Measurements from ENCODE around the gene FARP1.

Gene FARP1

DNA sequence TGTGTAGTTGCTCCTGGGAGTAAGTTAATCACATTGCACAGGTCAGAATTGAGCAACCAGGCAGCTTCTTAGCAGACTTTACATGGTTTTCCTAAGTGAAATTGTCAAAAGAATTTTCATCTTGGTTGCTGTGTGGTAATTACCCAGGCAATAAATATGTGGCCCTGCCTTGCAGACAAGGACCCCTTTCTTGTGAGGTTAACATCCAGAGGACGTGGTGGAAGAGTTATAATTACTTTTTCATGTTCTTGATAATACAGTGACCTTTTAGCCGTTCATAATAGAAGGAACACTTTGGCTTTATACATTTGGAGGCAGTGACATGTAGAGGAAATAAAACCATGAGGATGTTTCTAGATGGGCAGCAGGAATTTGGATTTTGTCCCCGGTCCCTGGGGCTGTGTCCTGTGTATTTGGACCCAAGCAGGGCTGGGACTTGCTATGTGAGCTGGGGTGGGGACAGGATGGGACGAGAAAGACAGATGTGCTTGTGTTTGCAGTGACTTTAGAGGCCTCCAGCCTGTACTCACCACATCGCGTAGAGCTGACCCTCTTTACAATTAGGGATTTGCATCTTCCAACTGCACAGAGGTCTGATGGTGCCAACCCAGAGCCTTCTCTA lies 277.8 kb downstream of the FARP1 start:
- DNase-seq (ENCODE audit: low read depth) = no peak
- H3K4me3 ChIP-seq (ENCODE audit: low read depth, low read length) = no peak overlapping the region
- TF ChIP-seq, protein P1, sequence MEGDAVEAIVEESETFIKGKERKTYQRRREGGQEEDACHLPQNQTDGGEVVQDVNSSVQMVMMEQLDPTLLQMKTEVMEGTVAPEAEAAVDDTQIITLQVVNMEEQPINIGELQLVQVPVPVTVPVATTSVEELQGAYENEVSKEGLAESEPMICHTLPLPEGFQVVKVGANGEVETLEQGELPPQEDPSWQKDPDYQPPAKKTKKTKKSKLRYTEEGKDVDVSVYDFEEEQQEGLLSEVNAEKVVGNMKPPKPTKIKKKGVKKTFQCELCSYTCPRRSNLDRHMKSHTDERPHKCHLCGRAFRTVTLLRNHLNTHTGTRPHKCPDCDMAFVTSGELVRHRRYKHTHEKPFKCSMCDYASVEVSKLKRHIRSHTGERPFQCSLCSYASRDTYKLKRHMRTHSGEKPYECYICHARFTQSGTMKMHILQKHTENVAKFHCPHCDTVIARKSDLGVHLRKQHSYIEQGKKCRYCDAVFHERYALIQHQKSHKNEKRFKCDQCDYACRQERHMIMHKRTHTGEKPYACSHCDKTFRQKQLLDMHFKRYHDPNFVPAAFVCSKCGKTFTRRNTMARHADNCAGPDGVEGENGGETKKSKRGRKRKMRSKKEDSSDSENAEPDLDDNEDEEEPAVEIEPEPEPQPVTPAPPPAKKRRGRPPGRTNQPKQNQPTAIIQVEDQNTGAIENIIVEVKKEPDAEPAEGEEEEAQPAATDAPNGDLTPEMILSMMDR (IDR thresholded peaks at IDR 0.05; ENCODE audit: control insufficient read depth, extremely low read depth, insufficient read depth) = no peak

DNA sequence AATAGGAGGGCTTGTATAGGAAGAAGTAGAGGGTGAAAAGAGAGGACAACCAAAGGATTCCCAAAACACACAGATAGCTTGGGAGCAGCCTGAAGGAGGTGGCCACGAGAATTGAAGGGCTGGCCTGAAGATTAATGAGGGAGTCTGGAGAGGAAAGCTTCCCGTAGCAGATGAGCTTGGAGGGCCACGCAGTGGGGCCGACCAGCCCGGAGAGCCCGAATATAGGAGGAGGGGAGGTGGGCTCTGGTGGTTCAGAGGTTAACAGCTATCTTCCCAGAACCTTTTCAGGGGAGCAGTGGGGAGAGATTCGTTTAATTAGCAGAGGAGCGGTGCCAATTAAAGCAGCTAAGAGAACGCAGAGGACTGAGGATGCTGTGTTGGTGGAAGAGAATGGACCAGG lies 279.2 kb downstream of the FARP1 start:
- no peak overlapping the region for H3K4me3 ChIP-seq (ENCODE audit: low read depth, low read length)
- TF ChIP-seq, protein P1 (IDR thresholded peaks at IDR 0.05; ENCODE audit: control insufficient read depth, extremely low read depth, insufficient read depth) = no peak
- no peak for DNase-seq (ENCODE audit: low read depth)

DNA sequence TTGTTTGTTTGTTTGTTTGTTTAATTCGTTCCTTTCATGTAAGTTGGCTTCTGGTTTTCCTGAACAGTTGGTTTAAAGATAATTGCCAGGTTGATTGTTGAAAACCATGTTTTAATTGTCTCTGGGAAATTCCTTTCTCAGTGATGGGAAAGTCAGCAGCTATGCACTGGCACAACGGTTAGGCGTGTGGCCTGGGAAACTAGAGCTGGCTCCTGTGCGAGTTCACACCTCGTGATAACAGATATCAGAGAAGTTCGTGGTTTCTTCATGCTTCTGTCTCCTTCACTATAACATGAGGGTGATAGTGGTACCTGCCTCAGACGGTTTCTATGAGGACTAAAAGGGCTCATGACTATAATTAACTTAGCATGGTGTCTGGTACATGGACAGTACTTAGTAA lies 280.5 kb downstream of the FARP1 start:
- no peak overlapping the region for H3K4me3 ChIP-seq (ENCODE audit: low read depth, low read length)
- TF ChIP-seq, protein P1 (IDR thresholded peaks at IDR 0.05; ENCODE audit: control insufficient read depth, extremely low read depth, insufficient read depth) = no peak
- no peak for DNase-seq (ENCODE audit: low read depth)

DNA sequence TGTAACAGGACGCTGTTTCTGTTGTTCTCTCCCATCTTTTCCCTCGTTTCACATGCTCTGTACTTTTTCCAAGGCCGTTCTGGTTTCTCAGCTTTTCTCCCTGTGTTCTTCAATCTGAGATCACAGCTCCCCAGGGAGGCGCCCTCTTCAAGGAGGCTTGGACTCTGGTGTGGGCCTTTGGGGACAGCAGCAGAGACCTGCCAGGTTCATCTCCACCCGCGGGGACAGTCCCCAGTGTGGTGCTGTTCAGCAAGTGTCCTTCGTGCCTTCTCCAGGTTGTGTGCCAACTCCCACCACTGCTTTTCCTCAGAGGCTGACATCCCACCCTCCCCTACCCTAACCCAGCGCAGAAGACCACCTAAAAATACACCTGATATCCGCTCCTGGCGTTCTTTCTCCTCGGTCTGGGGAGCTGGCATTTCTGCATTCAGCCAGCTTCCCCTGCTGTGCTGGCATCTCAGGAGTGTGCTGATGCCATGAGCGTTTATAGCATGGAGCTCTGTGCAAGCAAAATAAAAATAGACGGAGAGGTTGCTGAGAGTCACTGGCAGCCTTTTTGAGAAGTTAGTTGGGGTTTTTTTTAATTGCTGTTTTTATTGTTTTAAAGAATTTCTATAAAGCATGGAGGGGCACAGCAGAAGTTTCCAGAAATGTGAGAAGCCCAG lies 284.6 kb downstream of the FARP1 start:
- DNase-seq (ENCODE audit: low read depth) = no peak
- no peak overlapping the region for H3K4me3 ChIP-seq (ENCODE audit: low read depth, low read length)
- TF ChIP-seq, protein P1 (IDR thresholded peaks at IDR 0.05; ENCODE audit: control insufficient read depth, extremely low read depth, insufficient read depth) = no peak

DNA sequence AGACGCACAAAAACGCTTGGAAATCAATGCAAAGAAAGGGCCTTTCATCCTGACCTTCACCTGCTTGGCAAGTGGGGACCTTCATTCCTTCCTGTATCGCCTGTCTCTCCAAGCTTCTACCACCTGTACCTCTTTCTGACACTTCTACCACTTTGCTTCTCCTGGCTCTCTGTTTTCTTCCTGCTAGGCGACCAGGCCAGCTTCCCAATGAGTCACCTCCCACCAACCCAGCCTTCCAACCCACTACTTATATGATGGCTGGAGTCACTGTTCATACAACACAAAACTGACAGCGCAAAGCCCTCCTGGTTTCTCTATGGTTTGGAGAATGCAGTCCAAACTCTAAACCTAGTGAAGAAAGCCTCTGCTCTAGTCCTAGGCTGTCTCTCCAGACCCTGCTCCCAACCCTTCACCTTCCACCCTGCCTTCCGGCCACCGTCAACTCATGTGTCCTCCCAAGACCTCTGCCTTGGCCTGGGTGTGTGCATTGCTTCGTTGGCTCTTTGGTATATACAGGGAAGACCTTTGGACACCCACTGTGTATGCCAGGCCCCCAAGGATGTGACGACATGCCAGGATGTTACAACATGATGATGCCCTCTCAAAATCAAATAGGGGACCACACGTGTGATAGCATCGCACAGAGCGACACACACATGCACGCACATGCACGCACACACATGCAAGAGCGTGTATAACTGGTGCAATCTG lies 285.5 kb downstream of the FARP1 start:
- no peak for DNase-seq (ENCODE audit: low read depth)
- H3K4me3 ChIP-seq (ENCODE audit: low read depth, low read length) = no peak overlapping the region
- TF ChIP-seq, protein P1 (IDR thresholded peaks at IDR 0.05; ENCODE audit: control insufficient read depth, extremely low read depth, insufficient read depth) = no peak

DNA sequence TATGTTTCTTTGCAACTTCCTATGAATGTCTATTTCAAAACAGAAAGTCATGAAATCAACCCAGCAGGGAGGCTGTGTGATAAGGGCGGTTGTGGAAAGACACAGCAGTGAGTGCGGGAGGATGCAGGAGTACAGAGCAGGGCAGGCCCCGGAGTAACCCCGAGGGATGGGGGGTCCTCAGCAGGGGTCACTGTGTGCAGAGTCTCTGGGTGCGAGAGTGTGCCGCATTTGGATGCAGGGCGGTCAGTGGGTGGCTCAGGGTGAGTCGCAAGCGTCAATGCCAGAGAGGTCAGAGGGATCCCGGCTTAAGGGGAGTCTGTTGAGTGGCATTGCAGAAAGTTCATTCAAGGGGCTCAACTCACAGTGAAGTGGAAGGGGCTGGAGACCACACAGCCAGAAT lies 286.2 kb downstream of the FARP1 start:
- TF ChIP-seq, protein P1 (IDR thresholded peaks at IDR 0.05; ENCODE audit: control insufficient read depth, extremely low read depth, insufficient read depth) = no peak
- DNase-seq (ENCODE audit: low read depth) = no peak
- H3K4me3 ChIP-seq (ENCODE audit: low read depth, low read length) = no peak overlapping the region

Measured in LNCaP clone FGC (cell line).